Measurements from ENCODE around the gene BTG3.

BTG3 gene

GRCh38 chr21:17612565-17613241, at the start of gene BTG3:
BTG3 (minus strand) TSS chr21:17612901; CDS start chr21:17609144, 3,757 bp downstream.
- DNase-seq (ENCODE audit: low spot score), result peak; percentile 91

- DNase-seq (ENCODE audit: low spot score), result no peak
These were observed 48.2 kb upstream of the BTG3 start for GRCh38 chr21:17660862-17661261.

- DNase-seq (ENCODE audit: low spot score), result no peak
These were observed 47.8 kb upstream of the BTG3 start for GRCh38 chr21:17660452-17660851.

- DNase-seq (ENCODE audit: low spot score), result no peak
These were observed 46.2 kb upstream of the BTG3 start for GRCh38 chr21:17658931-17659330.

GRCh38 chr21:17651526-17651925, 38.8 kb upstream of the BTG3 start:
- DNase-seq (ENCODE audit: low spot score), result no peak

GRCh38 chr21:17650292-17650691, 37.6 kb upstream of the BTG3 start:
- no peak for DNase-seq (ENCODE audit: low spot score)

GRCh38 chr21:17646790-17647189, 34.1 kb upstream of the BTG3 start:
- no peak for DNase-seq (ENCODE audit: low spot score)

- no peak for DNase-seq (ENCODE audit: low spot score)
These were observed 31.5 kb upstream of the BTG3 start for GRCh38 chr21:17644186-17644585.

- no peak for DNase-seq (ENCODE audit: low spot score)
These were observed 28.1 kb upstream of the BTG3 start for GRCh38 chr21:17640821-17641220.

GRCh38 chr21:17636711-17637110, 24.0 kb upstream of the BTG3 start:
- no peak for DNase-seq (ENCODE audit: low spot score)

- no peak for DNase-seq (ENCODE audit: low spot score)
These were observed 18.5 kb upstream of the BTG3 start for GRCh38 chr21:17631195-17631594.

GRCh38 chr21:17622018-17622417, 9.3 kb upstream of the BTG3 start:
- DNase-seq (ENCODE audit: low spot score), result no peak

GRCh38 chr21:17616831-17617230, 4.1 kb upstream of the BTG3 start:
- DNase-seq (ENCODE audit: low spot score), result no peak

GRCh38 chr21:17613242-17613676, 558 bp upstream of the BTG3 start:
- no peak for DNase-seq (ENCODE audit: low spot score)

- DNase-seq (ENCODE audit: low spot score), result no peak
These were observed 607 bp downstream of the BTG3 start for GRCh38 chr21:17612023-17612564.

GRCh38 chr21:17611414-17612022, 1.2 kb downstream of the BTG3 start:
- DNase-seq (ENCODE audit: low spot score), result peak; percentile 86

- DNase-seq (ENCODE audit: low spot score), result no peak
These were observed 1.8 kb downstream of the BTG3 start for GRCh38 chr21:17610911-17611310.

GRCh38 chr21:17609681-17610080, 3.0 kb downstream of the BTG3 start:
- no peak for DNase-seq (ENCODE audit: low spot score)

GRCh38 chr21:17607684-17608083, 5.0 kb downstream of the BTG3 start:
- no peak for DNase-seq (ENCODE audit: low spot score)

- DNase-seq (ENCODE audit: low spot score), result no peak
These were observed 9.8 kb downstream of the BTG3 start for GRCh38 chr21:17602874-17603273.

- no peak for DNase-seq (ENCODE audit: low spot score)
These were observed 14.3 kb downstream of the BTG3 start for GRCh38 chr21:17598437-17598836.

- DNase-seq (ENCODE audit: low spot score), result no peak
These were observed 15.0 kb downstream of the BTG3 start for GRCh38 chr21:17597680-17598079.

- DNase-seq (ENCODE audit: low spot score), result no peak
These were observed 22.3 kb downstream of the BTG3 start for GRCh38 chr21:17590430-17590829.

All from left forelimb (tissue), 1 donor.